Stimulated activated naive B cell treated with anti-CD40 and anti-IgM and Interleukin-4, amounts not matched to agents 10 μg/mL and 1 μg/mL and 100 μg/mL, for 72 hours (primary cell): ENCODE measurements around the gene IGFL3.
"Not testable (repeated sequence)": the region's sequence is repeated elsewhere in the genome, so short reads cannot be mapped to it uniquely, and the experiment has no call there.

Experiments used
- ATAC-seq, 2 donors: fragments of 150-1000 bp; cut with Tn5 transposase; replicated peaks; 2 replicates each; pipeline ENCODE4 v1.10.0; 2021; ENCODE audit warnings: moderate library complexity in 1 of 2
- DNase-seq: peaks from one replicate; pipeline ENCODE4 v3.0.0; 2021
- H3K27ac Mint-ChIP-seq: one replicate; pipeline ENCODE4 v1.8.0; 2022; ENCODE audit warnings: mild to moderate bottlenecking, mixed read lengths
- H3K27me3 Mint-ChIP-seq, 2 donors: one replicate each; pipeline ENCODE4 v1.8.0; 2022; ENCODE audit warnings: mixed read lengths in 2 of 2
- H3K36me3 Mint-ChIP-seq, 2 donors: one replicate each; pipeline ENCODE4 v1.8.0; 2022; ENCODE audit warnings: mixed read lengths in 2 of 2, mild to moderate bottlenecking in 1 of 2
- H3K4me1 Mint-ChIP-seq, 2 donors: one replicate each; pipeline ENCODE4 v1.8.0; 2022; ENCODE audit warnings: mixed read lengths in 2 of 2, mild to moderate bottlenecking in 1 of 2
- H3K4me3 Mint-ChIP-seq, 2 donors: one replicate each; pipeline ENCODE4 v1.8.0; 2022; ENCODE audit warnings: mild to moderate bottlenecking in 2 of 2, mixed read lengths in 2 of 2, moderate library complexity in 1 of 2
- H3K9me3 Mint-ChIP-seq, 2 donors: one replicate each; pipeline ENCODE4 v1.8.0; 2022; ENCODE audit warnings: mixed read lengths in 2 of 2, mild to moderate bottlenecking in 1 of 2

IGFL3 gene

DNA sequence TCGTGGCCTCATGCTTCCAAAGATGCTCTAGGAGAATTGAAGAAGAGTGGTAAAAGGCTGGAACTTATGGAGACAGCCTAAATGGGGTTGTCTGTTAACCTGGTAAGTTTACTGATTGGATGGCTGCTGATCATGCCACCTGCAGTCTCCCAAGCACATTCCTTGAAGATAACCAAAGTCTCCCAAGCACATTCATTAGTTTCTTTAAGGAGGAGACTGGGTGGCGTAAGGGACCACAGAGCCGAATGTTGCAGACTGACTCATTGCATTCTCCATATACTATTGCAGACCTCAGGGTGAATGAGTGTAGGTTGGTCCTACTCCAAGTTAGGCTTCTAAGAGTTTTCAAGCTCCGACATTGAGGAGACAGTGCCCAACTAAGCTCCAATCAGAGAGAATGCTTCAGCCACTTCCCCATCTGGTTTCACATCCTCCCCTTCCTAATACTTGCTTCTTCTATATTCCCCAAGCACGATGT lies at the start of gene IGFL3:
Gene IGFL3 (minus strand): TSS at position 51 of the 478 bp plus-strand sequence. CDS start 39 bp downstream, at position 12.
- no peaks in the 10 kb centered on the region for H3K36me3 Mint-ChIP-seq
- no peaks in the 10 kb centered on the region for H3K9me3 Mint-ChIP-seq
- no peak for DNase-seq
- peaks cover 45 to 51% of the 10 kb centered on the region in 2 donors for H3K27me3 Mint-ChIP-seq
- ATAC-seq = no peak
- H3K4me1 Mint-ChIP-seq = peaks cover 0 to 3% of the 10 kb centered on the region in 2 donors
- no peak within 1 kb of the TSS for H3K4me3 Mint-ChIP-seq
- H3K27ac Mint-ChIP-seq = no peak within 1 kb of the TSS

- H3K4me1 Mint-ChIP-seq = peaks cover 4 to 7% of the 10 kb centered on the region in 2 donors
- ATAC-seq (no peak), DNase-seq (no peak)
- H3K27me3 Mint-ChIP-seq = peaks cover 38 to 47% of the 10 kb centered on the region in 2 donors
- H3K36me3 Mint-ChIP-seq = no peaks in the 10 kb centered on the region
- H3K4me3 Mint-ChIP-seq = no peak overlapping the region
- no peak overlapping the region for H3K27ac Mint-ChIP-seq
- peaks cover 7 to 10% of the 10 kb centered on the region in 2 donors for H3K9me3 Mint-ChIP-seq
Measured at GRCh38 chr19:46173886-46174480, 49.5 kb upstream of the IGFL3 start.

DNA sequence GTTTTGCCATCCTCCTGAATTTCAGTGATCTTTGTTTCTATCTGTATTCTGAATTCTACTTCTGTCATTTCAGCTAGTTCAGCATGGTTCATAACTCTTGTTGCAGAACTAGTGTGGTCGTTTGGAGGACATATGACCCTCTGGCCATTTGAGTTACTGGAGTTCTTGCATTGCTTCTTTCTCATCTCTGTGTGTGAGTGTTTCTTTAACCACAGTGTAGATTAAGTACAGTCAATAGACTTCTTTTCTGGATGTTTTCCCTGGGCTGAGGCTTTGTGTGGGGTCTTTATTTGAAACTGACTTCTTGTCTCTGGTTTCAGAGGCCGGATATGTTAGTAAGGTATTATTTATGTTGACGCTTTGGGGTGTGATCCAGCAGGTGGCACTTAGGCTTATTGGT lies 38.2 kb upstream of the IGFL3 start:
- Mint-ChIP-seq H3K4me3 (no peak overlapping the region), H3K27ac (no peak overlapping the region), H3K27me3 (peaks cover 42 to 55% of the 10 kb centered on the region in 2 donors), H3K9me3 (peaks cover 28 to 30% of the 10 kb centered on the region in 2 donors), H3K36me3 (peaks cover 5 to 8% of the 10 kb centered on the region in 2 donors), H3K4me1 (no peaks in the 10 kb centered on the region)
- DNase-seq (no peak), ATAC-seq (no peak)

- ATAC-seq, H3K36me3 Mint-ChIP-seq, H3K27ac Mint-ChIP-seq, DNase-seq, H3K4me1 Mint-ChIP-seq, H3K4me3 Mint-ChIP-seq: not testable (repeated sequence)
- Mint-ChIP-seq H3K27me3 (peaks cover 33 to 55% of the 10 kb centered on the region in 2 donors), H3K9me3 (peaks cover 28 to 30% of the 10 kb centered on the region in 2 donors)
Measured at GRCh38 chr19:46161642-46162257, 37.3 kb upstream of the IGFL3 start.

- Mint-ChIP-seq H3K36me3 (peaks cover 5 to 8% of the 10 kb centered on the region in 2 donors), H3K4me3 (no peak overlapping the region), H3K4me1 (no peaks in the 10 kb centered on the region), H3K27me3 (peaks cover 37 to 54% of the 10 kb centered on the region in 2 donors), H3K27ac (no peak overlapping the region), H3K9me3 (peaks cover 28 to 30% of the 10 kb centered on the region in 2 donors)
- DNase-seq = no peak
- ATAC-seq = no peak
Measured at GRCh38 chr19:46160233-46160775, 35.8 kb upstream of the IGFL3 start.

- Mint-ChIP-seq H3K4me1 (no peaks in the 10 kb centered on the region), H3K27ac (no peak overlapping the region), H3K36me3 (peaks cover 5 to 8% of the 10 kb centered on the region in 2 donors), H3K9me3 (peaks cover 28 to 30% of the 10 kb centered on the region in 2 donors), H3K27me3 (peaks cover 37 to 60% of the 10 kb centered on the region in 2 donors), H3K4me3 (no peak overlapping the region)
- ATAC-seq (no peak), DNase-seq (no peak)
Measured at GRCh38 chr19:46159418-46160232, 35.1 kb upstream of the IGFL3 start.

DNA sequence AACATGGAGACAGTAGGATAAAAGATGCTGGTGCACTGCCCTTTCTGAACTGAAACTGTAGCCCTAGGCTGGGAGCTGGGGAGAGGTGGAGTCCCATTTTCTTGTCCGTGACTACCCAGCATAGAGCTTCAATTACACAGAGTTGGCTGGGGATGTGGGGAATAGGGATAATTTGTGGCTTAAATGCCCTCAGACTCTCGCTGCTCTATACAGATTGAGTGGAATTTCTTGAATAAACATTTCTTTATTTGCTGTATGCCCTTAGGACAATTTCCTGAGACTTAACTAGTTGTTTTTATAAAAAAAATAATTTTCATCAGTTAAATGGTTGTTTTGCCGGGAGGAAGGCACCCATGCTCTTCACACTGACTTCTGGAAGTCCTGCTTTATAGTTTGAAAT lies 30.7 kb upstream of the IGFL3 start:
- H3K27ac Mint-ChIP-seq = no peak overlapping the region
- DNase-seq (no peak), ATAC-seq (no peak)
- H3K9me3 Mint-ChIP-seq = peaks cover 3 to 4% of the 10 kb centered on the region in 2 donors
- H3K4me3 Mint-ChIP-seq = no peak overlapping the region
- no peaks in the 10 kb centered on the region for H3K4me1 Mint-ChIP-seq
- H3K27me3 Mint-ChIP-seq = peaks cover 38 to 52% of the 10 kb centered on the region in 2 donors
- H3K36me3 Mint-ChIP-seq = no peaks in the 10 kb centered on the region

- peaks cover 33 to 61% of the 10 kb centered on the region in 2 donors for H3K27me3 Mint-ChIP-seq
- H3K9me3 Mint-ChIP-seq = no peaks in the 10 kb centered on the region
- ATAC-seq = no peak
- no peak overlapping the region for H3K4me3 Mint-ChIP-seq
- no peaks in the 10 kb centered on the region for H3K4me1 Mint-ChIP-seq
- no peaks in the 10 kb centered on the region for H3K36me3 Mint-ChIP-seq
- H3K27ac Mint-ChIP-seq = no peak overlapping the region
- no peak for DNase-seq
Measured at GRCh38 chr19:46150606-46151005, 26.1 kb upstream of the IGFL3 start.

GRCh38 chr19:46147791-46148288 lies 23.4 kb upstream of the IGFL3 start, which contains the start of gene IGFL2:
TSS of gene IGFL2 (plus strand) at chr19:46148238. CDS start at chr19:46148279, 41 bp downstream.
- H3K4me1 Mint-ChIP-seq = no peaks in the 10 kb centered on the region
- H3K27ac Mint-ChIP-seq = no peak within 1 kb of the TSS
- H3K9me3 Mint-ChIP-seq = no peaks in the 10 kb centered on the region
- DNase-seq (no peak), ATAC-seq (no peak)
- H3K36me3 Mint-ChIP-seq = no peaks in the 10 kb centered on the region
- peaks cover 31 to 60% of the 10 kb centered on the region in 2 donors for H3K27me3 Mint-ChIP-seq
- H3K4me3 Mint-ChIP-seq = no peak within 1 kb of the TSS

DNA sequence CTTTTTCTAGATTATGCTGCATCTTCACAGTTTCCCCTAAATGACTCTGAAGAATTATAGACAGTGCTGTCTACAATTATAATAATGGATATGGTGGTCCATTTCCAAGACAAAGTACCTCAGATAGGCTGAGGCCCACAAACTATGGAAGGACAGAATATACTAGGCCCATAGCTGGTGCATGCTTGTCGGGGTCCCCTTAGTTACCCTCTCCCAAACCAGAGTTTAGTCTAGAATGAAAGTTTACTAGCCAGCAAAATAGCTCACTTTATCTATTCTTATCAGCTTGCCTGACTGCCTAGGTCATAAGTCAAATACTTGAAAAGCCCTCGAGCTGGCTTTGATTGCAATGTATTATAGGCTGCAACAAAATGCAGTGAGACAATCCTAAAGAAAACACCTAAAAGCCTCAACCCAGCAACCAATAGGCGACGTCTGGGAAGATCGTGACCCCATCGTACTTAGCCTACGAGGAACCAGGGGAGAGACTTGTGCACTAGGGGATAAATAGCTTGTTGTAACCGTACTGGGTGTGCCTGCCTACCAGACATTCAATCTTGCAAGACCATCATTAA lies 22.8 kb upstream of the IGFL3 start:
- no peak for ATAC-seq
- Mint-ChIP-seq H3K27ac (no peak overlapping the region), H3K36me3 (no peaks in the 10 kb centered on the region), H3K27me3 (peaks cover 28 to 57% of the 10 kb centered on the region in 2 donors), H3K4me1 (no peaks in the 10 kb centered on the region), H3K9me3 (no peaks in the 10 kb centered on the region), H3K4me3 (no peak overlapping the region)
- DNase-seq = no peak

- H3K27ac Mint-ChIP-seq = no peak overlapping the region
Measured at GRCh38 chr19:46144756-46145155, 20.3 kb upstream of the IGFL3 start.

GRCh38 chr19:46142294-46142693 lies 17.8 kb upstream of the IGFL3 start:
- no peak for ATAC-seq
- peaks cover 30 to 51% of the 10 kb centered on the region in 2 donors for H3K27me3 Mint-ChIP-seq
- no peaks in the 10 kb centered on the region for H3K4me1 Mint-ChIP-seq
- no peak overlapping the region for H3K4me3 Mint-ChIP-seq
- no peak overlapping the region for H3K27ac Mint-ChIP-seq
- no peak for DNase-seq
- no peaks in the 10 kb centered on the region for H3K36me3 Mint-ChIP-seq
- H3K9me3 Mint-ChIP-seq = no peaks in the 10 kb centered on the region

More at GRCh38 chr19:46144756-46145155, 20.3 kb upstream of the IGFL3 start:
- no peaks in the 10 kb centered on the region for H3K36me3 Mint-ChIP-seq
- ATAC-seq = no peak
- no peaks in the 10 kb centered on the region for H3K4me1 Mint-ChIP-seq
- H3K9me3 Mint-ChIP-seq = no peaks in the 10 kb centered on the region
- H3K4me3 Mint-ChIP-seq = no peak overlapping the region
- peaks cover 28 to 57% of the 10 kb centered on the region in 2 donors for H3K27me3 Mint-ChIP-seq
- no peak for DNase-seq

- Mint-ChIP-seq H3K27ac (no peak overlapping the region), H3K27me3 (peaks cover 35 to 43% of the 10 kb centered on the region in 2 donors)
- no peak for DNase-seq
Measured at GRCh38 chr19:46141421-46141820, 16.9 kb upstream of the IGFL3 start.

More at GRCh38 chr19:46141421-46141820, 16.9 kb upstream of the IGFL3 start:
- Mint-ChIP-seq H3K36me3 (no peaks in the 10 kb centered on the region), H3K4me3 (no peak overlapping the region), H3K9me3 (no peaks in the 10 kb centered on the region), H3K4me1 (no peaks in the 10 kb centered on the region)
- no peak for ATAC-seq
